Astrocyte (in vitro differentiated cells and primary cell): ENCODE measurements around the gene CHAC1. TPM values are rescaled to one million over a fixed set of nuclear protein-coding genes. Genes with fewer than 3 reads are reported as not detected.
A peak's percentile ranks its signal among the peaks of the same experiment; 100 is the strongest.

Experiments used
- DNase-seq: peaks from one replicate; pipeline ENCODE4 v3.0.0-alpha.2; 2010; ENCODE audit warnings: low read depth
- FAIRE-seq: peaks from 2 replicates; lab custom pipeline; 2011; peaks lifted over from hg19 to GRCh38; lab: Jason Lieb, UNC
- H2AFZ ChIP-seq: 2 replicates; pipeline ENCODE4 v1.6.0; 2012; ENCODE audit warnings: low read depth, low read length, inconsistent platforms
- H3K27ac ChIP-seq: 2 replicates; pipeline ENCODE4 v1.5.1; 2011; ENCODE audit warnings: low read depth, low read length, inconsistent platforms
- H3K27me3 ChIP-seq: 2 replicates; pipeline ENCODE4 v1.6.0; 2011; ENCODE audit warnings: low read length, inconsistent platforms; ENCODE audit not compliant: insufficient read depth
- H3K36me3 ChIP-seq: 2 replicates; pipeline ENCODE4 v1.5.1; 2011; ENCODE audit warnings: low read length, inconsistent platforms; ENCODE audit not compliant: insufficient read depth
- H3K4me1 ChIP-seq: 2 replicates; pipeline ENCODE4 v1.5.1; 2011; ENCODE audit warnings: low read length, inconsistent platforms; ENCODE audit not compliant: insufficient read depth
- H3K4me2 ChIP-seq: 2 replicates; pipeline ENCODE4 v1.6.0; 2012; ENCODE audit warnings: low read length, inconsistent platforms
- H3K4me3 ChIP-seq: 2 replicates; pipeline ENCODE4 v1.5.1; 2011; ENCODE audit warnings: low read depth, mild to moderate bottlenecking, low read length, inconsistent platforms; ENCODE audit not compliant: insufficient read depth
- H3K79me2 ChIP-seq: 2 replicates; pipeline ENCODE4 v1.6.0; 2012; ENCODE audit warnings: mild to moderate bottlenecking, low read length, inconsistent platforms; ENCODE audit not compliant: insufficient read depth
- H3K9ac ChIP-seq: 2 replicates; pipeline ENCODE4 v1.6.0; 2012; ENCODE audit warnings: mild to moderate bottlenecking, low read length, inconsistent platforms
- H3K9me3 ChIP-seq: 2 replicates; pipeline ENCODE4 v1.5.1; 2012; ENCODE audit warnings: low read depth, mild to moderate bottlenecking, low read length, inconsistent platforms; ENCODE audit not compliant: insufficient read depth
- H4K20me1 ChIP-seq: 2 replicates; pipeline ENCODE4 v1.6.0; 2012; ENCODE audit warnings: low read length, inconsistent platforms; ENCODE audit not compliant: insufficient read depth
- H3K27ac Mint-ChIP-seq: one replicate; pipeline ENCODE4 v1.8.0; 2021; ENCODE audit warnings: mild to moderate bottlenecking, mixed read lengths; ENCODE audit not compliant: unreplicated experiment
- H3K27me3 Mint-ChIP-seq: one replicate; pipeline ENCODE4 v1.8.0; 2021; ENCODE audit warnings: low read depth, mixed read lengths; ENCODE audit not compliant: unreplicated experiment
- H3K36me3 Mint-ChIP-seq: one replicate; pipeline ENCODE4 v1.8.0; 2021; ENCODE audit warnings: low read depth, mixed read lengths; ENCODE audit not compliant: unreplicated experiment
- H3K4me1 Mint-ChIP-seq: one replicate; pipeline ENCODE4 v1.8.0; 2021; ENCODE audit warnings: low read depth, mixed read lengths; ENCODE audit not compliant: unreplicated experiment
- H3K4me3 Mint-ChIP-seq: one replicate; pipeline ENCODE4 v1.8.0; 2021; ENCODE audit warnings: mild to moderate bottlenecking, moderate library complexity, mixed read lengths; ENCODE audit not compliant: unreplicated experiment
- H3K9me3 Mint-ChIP-seq: one replicate; pipeline ENCODE4 v1.8.0; 2021; ENCODE audit warnings: mild to moderate bottlenecking, mixed read lengths; ENCODE audit not compliant: unreplicated experiment
- CTCF ChIP-seq: IDR thresholded peaks from 2 replicates; pipeline ENCODE4 v1.5.1; 2011; ENCODE audit warnings: low read depth, mild to moderate bottlenecking, inconsistent platforms, low read length, moderate library complexity; ENCODE audit not compliant: insufficient read depth
- EZH2 ChIP-seq: IDR thresholded peaks from 2 replicates; pipeline ENCODE4 v1.6.1; 2012; ENCODE audit warnings: mild to moderate bottlenecking, low read length, inconsistent platforms; ENCODE audit not compliant: insufficient read depth
- total RNA-seq: library from RNA; stranded (reverse); gene quantifications from 2 replicates; pipeline ENCODE4 v1.2.1, GENCODE V29; 2021

Gene CHAC1
- total RNA-seq, 1 donor from 2014 or later: 55.9 TPM

DNA sequence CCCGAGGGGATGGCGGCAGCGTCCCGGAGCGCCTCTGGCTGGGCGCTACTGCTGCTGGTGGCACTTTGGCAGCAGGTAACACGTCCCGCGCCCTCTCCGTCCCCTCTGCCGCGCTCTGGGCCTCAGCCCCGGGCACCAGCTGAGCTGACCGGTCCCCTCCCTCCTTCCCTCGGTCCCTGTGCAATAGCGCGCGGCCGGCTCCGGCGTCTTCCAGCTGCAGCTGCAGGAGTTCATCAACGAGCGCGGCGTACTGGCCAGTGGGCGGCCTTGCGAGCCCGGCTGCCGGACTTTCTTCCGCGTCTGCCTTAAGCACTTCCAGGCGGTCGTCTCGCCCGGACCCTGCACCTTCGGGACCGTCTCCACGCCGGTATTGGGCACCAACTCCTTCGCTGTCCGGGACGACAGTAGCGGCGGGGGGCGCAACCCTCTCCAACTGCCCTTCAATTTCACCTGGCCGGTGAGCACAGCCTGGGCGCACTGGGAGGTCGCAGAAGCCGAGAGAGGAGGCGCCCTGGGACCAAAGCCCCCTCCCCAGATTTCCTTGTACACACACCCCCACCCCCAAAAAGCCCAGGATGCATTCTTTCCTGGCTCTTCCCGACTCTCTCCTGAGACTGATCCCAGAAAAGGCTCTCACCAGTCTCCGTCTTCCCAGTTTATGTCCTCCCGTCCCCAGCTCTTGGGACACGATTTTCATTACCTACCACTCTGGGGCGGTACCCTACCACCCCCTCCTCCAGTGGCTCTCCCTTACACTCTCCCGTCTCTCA lies 23.4 kb upstream of the CHAC1 start:
- H3K4me3 ChIP-seq: peak overlapping the region; percentile 44
- H3K36me3 Mint-ChIP-seq: peaks cover 5% of the 10 kb centered on the region
- peaks cover 69% of the 10 kb centered on the region for H3K27me3 Mint-ChIP-seq
- no peak overlapping the region for H3K27ac ChIP-seq
- H3K4me2 ChIP-seq: peak overlapping the region; percentile 88
- H3K9me3 Mint-ChIP-seq: no peaks in the 10 kb centered on the region
- peak overlapping the region; percentile 79 for H3K4me3 Mint-ChIP-seq
- no peaks in the 10 kb centered on the region for H3K79me2 ChIP-seq
- FAIRE-seq: no peak
- TF ChIP-seq EZH2: no peak
- TF ChIP-seq CTCF: no peak
- peak overlapping the region; percentile 83 for H2AFZ ChIP-seq
- H4K20me1 ChIP-seq: peaks cover 10% of the 10 kb centered on the region
- DNase-seq: peak; percentile 53
- peaks cover 10% of the 10 kb centered on the region for H3K4me1 Mint-ChIP-seq
- H3K36me3 ChIP-seq: no peaks in the 10 kb centered on the region
- peaks cover 18% of the 10 kb centered on the region for H3K4me1 ChIP-seq
- no peak overlapping the region for H3K9ac ChIP-seq
- no peaks in the 10 kb centered on the region for H3K9me3 ChIP-seq
- no peak overlapping the region for H3K27ac Mint-ChIP-seq
- peaks cover 57% of the 10 kb centered on the region for H3K27me3 ChIP-seq

DNA sequence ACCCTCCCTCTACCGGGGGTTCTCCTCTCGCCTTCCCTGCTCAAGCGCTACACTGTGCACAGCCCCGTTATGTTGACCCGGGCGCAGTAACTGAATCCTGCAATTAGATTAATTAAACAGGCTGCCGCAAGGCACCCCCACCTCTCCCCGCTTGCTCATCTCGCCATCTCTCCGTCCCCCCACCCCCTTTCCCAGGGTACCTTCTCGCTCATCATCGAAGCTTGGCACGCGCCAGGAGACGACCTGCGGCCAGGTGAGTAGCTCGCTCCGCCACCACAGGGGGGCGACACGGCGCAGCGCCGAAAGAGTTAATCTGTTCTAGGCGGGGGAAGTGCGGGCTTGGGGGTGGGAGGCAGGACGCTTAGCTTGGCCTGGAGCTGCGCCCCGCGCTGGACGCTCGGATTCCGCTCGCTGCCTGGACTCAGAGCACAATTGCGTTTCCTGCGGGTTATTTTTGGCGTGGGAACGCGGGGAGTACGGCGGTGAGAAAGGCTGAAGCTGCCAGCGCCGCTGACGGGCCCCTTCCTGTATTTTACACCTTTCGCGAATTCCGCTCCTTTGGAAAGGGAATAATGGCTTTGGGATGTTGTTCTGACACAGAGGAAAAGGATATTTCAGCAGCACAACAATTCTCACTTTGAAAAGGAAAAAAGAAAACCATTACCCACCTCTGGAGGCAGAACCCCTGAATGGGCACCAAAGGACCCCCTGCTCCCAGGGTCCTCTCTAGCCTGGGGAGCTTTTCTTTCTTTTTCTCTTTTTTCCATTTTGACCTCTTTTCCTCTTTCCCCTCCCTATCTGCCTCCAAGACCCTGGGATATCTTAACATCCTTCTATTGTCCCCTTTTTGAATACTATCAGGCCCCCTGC lies 22.6 kb upstream of the CHAC1 start:
- peaks cover 50% of the 10 kb centered on the region for H3K27me3 ChIP-seq
- no peak for FAIRE-seq
- peaks cover 71% of the 10 kb centered on the region for H3K27me3 Mint-ChIP-seq

More for the DNA sequence above, 22.6 kb upstream of the CHAC1 start:
- H4K20me1 ChIP-seq: peaks cover 10% of the 10 kb centered on the region
- H3K9me3 ChIP-seq: no peaks in the 10 kb centered on the region
- Mint-ChIP-seq H3K27ac (no peak overlapping the region), H3K36me3 (peaks cover 5% of the 10 kb centered on the region), H3K4me1 (peaks cover 10% of the 10 kb centered on the region), H3K9me3 (no peaks in the 10 kb centered on the region), H3K4me3 (peak overlapping the region; percentile 79)
- peak; percentile 16 for DNase-seq
- H3K4me2 ChIP-seq: peak overlapping the region; percentile 88
- H3K4me3 ChIP-seq: no peak overlapping the region
- TF ChIP-seq EZH2 (peak; percentile 11), CTCF (peak; percentile 18)
- H3K36me3 ChIP-seq: no peaks in the 10 kb centered on the region
- H3K9ac ChIP-seq: no peak overlapping the region
- H3K4me1 ChIP-seq: peaks cover 18% of the 10 kb centered on the region
- H3K79me2 ChIP-seq: no peaks in the 10 kb centered on the region
- no peak overlapping the region for H3K27ac ChIP-seq
- peak overlapping the region; percentile 26 for H2AFZ ChIP-seq
